ENCODE data around the gene ZNF682.
"Not testable (repeated sequence)": the region's sequence is repeated elsewhere in the genome, so short reads cannot be mapped to it uniquely, and the experiment has no call there.

The ZNF682 gene

DNA sequence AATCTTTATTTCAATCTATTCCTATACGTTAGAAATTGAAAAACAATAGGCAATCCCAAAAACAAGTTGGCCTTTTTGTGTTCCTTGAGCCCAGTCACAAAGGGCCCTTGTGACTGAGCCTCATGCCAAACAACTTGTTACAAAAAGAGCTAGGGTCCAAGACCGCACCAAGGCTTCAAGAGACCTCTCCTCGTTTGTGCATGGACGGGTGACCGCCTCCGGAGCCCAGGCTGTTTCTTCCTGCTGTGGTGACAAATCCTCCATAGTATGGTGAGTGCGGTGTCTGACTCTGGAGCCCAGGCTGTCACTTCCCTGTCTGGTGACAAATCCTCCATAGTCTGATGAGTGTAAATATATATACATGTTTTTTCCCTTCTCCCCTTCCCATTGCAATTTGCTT lies 74.9 kb downstream of the ZNF682 start:
- TF ChIP-seq, protein P1, sequence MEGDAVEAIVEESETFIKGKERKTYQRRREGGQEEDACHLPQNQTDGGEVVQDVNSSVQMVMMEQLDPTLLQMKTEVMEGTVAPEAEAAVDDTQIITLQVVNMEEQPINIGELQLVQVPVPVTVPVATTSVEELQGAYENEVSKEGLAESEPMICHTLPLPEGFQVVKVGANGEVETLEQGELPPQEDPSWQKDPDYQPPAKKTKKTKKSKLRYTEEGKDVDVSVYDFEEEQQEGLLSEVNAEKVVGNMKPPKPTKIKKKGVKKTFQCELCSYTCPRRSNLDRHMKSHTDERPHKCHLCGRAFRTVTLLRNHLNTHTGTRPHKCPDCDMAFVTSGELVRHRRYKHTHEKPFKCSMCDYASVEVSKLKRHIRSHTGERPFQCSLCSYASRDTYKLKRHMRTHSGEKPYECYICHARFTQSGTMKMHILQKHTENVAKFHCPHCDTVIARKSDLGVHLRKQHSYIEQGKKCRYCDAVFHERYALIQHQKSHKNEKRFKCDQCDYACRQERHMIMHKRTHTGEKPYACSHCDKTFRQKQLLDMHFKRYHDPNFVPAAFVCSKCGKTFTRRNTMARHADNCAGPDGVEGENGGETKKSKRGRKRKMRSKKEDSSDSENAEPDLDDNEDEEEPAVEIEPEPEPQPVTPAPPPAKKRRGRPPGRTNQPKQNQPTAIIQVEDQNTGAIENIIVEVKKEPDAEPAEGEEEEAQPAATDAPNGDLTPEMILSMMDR (IDR thresholded peaks at IDR 0.05): no peak
- H3K36me3 Mint-ChIP-seq (ENCODE audit: low read depth): peaks cover 4% of the 10 kb centered on the region

DNA sequence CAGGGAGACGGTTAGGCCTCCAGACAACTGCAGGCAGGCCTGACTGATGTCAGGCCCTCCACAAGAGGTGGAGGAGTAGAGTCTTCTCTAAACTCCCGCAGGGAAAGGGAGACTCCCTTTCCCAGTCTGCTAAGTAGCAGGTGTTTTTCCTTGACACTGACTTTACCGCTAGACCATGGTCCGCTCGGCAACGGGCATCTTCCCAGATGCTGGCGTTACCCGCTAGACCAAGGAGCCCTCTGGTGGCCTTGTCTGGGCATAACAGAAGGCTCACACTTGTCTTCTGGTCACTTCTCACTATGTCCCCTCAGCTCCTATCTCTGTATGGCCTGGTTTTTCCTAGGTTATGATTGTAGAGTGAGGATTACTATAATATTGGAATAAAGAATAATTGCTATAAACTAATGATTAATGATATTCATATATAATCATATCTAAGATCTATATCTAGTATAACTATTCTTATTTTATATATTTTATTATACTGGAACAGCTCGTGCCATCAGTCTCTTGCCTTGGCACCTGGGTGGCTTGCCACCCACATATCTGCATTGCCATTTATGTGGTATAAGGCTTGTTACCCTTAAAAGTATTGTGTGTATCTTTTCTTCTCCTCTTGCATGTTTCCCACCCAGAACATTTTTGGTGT lies 80.0 kb downstream of the ZNF682 start:
- not testable (repeated sequence) for H3K27me3 Mint-ChIP-seq (ENCODE audit: low read depth, poor library complexity); H3K4me3 Mint-ChIP-seq; H3K27ac Mint-ChIP-seq; H3K4me1 Mint-ChIP-seq; H3K36me3 Mint-ChIP-seq (ENCODE audit: low read depth)
- peaks cover 36% of the 10 kb centered on the region for H3K9me3 Mint-ChIP-seq
- TF ChIP-seq, protein P1 (IDR thresholded peaks at IDR 0.05): peak; percentile 69
- peak; percentile 71 for DNase-seq

More for the DNA sequence above, 74.9 kb downstream of the ZNF682 start:
- H3K27me3 Mint-ChIP-seq (ENCODE audit: low read depth, poor library complexity): peaks cover 3% of the 10 kb centered on the region
- peaks cover 53% of the 10 kb centered on the region for H3K9me3 Mint-ChIP-seq
- H3K27ac Mint-ChIP-seq: no peak overlapping the region
- DNase-seq: no peak
- H3K4me1 Mint-ChIP-seq: no peaks in the 10 kb centered on the region
- H3K4me3 Mint-ChIP-seq: no peak overlapping the region

DNA sequence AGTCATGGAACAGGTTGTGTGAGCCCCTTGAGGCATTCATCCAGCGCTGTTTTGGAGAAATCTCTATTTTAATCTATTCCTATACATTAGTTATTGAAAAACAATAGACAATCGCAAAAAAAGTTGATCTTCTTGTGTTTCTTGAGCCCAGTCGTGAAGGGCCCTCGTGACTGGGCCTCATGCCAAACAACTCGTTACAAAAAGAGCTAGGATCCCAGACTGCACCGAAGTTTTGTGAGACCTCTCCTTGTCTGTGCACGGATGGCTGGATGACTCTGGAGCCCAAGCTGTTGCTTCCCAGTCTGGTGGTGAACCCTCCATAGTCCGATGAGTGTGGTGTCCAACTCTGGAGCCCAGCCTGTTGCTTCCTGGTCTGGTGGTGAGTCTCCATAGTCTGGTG lies 81.5 kb downstream of the ZNF682 start:
- H3K4me1 Mint-ChIP-seq; H3K27me3 Mint-ChIP-seq (ENCODE audit: low read depth, poor library complexity); H3K4me3 Mint-ChIP-seq; DNase-seq; H3K27ac Mint-ChIP-seq; H3K36me3 Mint-ChIP-seq (ENCODE audit: low read depth): not testable (repeated sequence)
- peaks cover 28% of the 10 kb centered on the region for H3K9me3 Mint-ChIP-seq

DNA sequence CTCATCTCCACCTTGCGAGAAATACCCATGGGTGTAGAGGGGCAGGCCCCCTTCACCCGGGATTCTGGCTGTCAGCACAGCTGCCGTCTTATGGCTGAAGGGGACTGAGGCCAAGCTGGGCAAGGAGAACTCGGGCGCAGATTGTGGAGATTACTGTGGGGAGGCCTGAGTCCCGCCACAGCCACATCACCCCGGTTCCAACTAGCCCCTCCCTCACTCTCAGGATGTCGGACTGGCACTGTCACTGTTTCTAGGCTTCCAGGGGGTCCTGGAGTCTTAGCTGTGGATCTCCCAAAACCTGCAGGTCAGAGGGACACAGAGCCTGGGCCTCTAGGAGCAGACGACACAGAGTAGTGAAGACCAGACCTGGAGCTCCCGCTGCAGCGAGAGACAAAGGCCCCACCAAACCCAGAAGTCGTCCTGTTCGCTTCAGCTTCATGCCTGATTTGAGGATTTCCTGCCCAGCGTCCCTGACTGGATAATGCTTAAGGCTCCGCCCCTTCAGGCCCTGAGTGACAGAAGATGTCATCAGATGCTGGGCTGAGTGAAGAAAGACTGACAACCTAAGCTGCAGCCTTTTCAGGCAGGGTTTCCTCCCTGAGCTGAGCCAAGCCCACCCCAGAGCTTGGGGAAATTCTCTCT lies 82.8 kb downstream of the ZNF682 start:
- Mint-ChIP-seq H3K9me3 (peaks cover 28% of the 10 kb centered on the region), H3K27ac (no peak overlapping the region), H3K4me1 (no peaks in the 10 kb centered on the region), H3K27me3 (ENCODE audit: low read depth, poor library complexity) (peaks cover 12% of the 10 kb centered on the region), H3K36me3 (ENCODE audit: low read depth) (no peaks in the 10 kb centered on the region), H3K4me3 (no peak overlapping the region)
- no peak for DNase-seq
- TF ChIP-seq, protein P1 (IDR thresholded peaks at IDR 0.05): no peak

DNA sequence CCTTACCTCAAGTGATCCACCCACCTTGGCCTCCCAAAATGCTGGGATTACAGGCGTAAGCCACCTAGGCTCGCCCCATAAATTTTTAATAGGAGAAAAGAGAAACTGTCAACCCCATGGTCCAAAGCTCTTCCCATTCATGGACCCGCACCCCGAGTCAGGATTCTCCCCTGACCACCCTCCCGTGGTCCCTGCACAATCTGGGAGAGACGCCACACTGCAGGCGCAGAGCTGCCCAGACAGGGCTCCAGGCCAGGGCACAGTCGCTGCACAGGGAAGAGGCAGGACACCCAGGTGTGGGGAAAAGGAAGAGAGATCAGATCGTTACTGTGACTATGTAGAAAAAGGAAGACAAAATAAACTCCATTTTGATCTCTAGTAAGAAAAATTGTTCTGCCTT lies 84.1 kb downstream of the ZNF682 start:
- H3K36me3 Mint-ChIP-seq (ENCODE audit: low read depth): no peaks in the 10 kb centered on the region
- TF ChIP-seq, protein P1 (IDR thresholded peaks at IDR 0.05): no peak
- no peak overlapping the region for H3K27ac Mint-ChIP-seq
- peaks cover 28% of the 10 kb centered on the region for H3K9me3 Mint-ChIP-seq
- no peak overlapping the region for H3K4me3 Mint-ChIP-seq
- no peak for DNase-seq
- H3K27me3 Mint-ChIP-seq (ENCODE audit: low read depth, poor library complexity): peaks cover 9% of the 10 kb centered on the region
- H3K4me1 Mint-ChIP-seq: no peaks in the 10 kb centered on the region

Data from nephron progenitor cell (in vitro differentiated cells).